NB4 (cell line): ENCODE measurements around the gene CCDC57.
A peak's percentile ranks its signal among the peaks of the same experiment; 100 is the strongest.

ENCODE experiments used
- DNase-seq: peaks from one replicate; pipeline ENCODE4 v3.0.0; 2010; ENCODE audit warnings: low read depth
- H3K4me3 ChIP-seq: one replicate; pipeline ENCODE4 v1.5.1; 2011; ENCODE audit warnings: mild to moderate bottlenecking, low read depth, low read length, moderate library complexity
- MYC ChIP-seq: IDR thresholded peaks from 2 replicates; pipeline ENCODE4 v1.6.1; 2011; ENCODE audit warnings: low read depth, low read length
- POLR2A ChIP-seq: IDR thresholded peaks from 2 replicates; pipeline ENCODE4 v1.6.1; 2011; ENCODE audit warnings: mild to moderate bottlenecking; ENCODE audit not compliant: insufficient read length; ENCODE audit errors: extremely low read depth
- TF ChIP-seq, protein P1 (sequence below): IDR thresholded peaks from one replicate; pipeline ENCODE4 v1.5.1; 2012; ENCODE audit warnings: low read depth, low read length
- TF ChIP-seq, protein P2 (sequence below): IDR thresholded peaks from 2 replicates; pipeline ENCODE4 v1.6.1; 2011; ENCODE audit warnings: low read depth, low read length

Gene CCDC57

GRCh38 chr17:82106688-82107305 lies 105.8 kb downstream of the CCDC57 start:
- TF ChIP-seq MYC: no peak
- TF ChIP-seq, protein P1, sequence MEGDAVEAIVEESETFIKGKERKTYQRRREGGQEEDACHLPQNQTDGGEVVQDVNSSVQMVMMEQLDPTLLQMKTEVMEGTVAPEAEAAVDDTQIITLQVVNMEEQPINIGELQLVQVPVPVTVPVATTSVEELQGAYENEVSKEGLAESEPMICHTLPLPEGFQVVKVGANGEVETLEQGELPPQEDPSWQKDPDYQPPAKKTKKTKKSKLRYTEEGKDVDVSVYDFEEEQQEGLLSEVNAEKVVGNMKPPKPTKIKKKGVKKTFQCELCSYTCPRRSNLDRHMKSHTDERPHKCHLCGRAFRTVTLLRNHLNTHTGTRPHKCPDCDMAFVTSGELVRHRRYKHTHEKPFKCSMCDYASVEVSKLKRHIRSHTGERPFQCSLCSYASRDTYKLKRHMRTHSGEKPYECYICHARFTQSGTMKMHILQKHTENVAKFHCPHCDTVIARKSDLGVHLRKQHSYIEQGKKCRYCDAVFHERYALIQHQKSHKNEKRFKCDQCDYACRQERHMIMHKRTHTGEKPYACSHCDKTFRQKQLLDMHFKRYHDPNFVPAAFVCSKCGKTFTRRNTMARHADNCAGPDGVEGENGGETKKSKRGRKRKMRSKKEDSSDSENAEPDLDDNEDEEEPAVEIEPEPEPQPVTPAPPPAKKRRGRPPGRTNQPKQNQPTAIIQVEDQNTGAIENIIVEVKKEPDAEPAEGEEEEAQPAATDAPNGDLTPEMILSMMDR: no peak
- no peak for DNase-seq
- peak overlapping the region; percentile 59 for H3K4me3 ChIP-seq

DNA sequence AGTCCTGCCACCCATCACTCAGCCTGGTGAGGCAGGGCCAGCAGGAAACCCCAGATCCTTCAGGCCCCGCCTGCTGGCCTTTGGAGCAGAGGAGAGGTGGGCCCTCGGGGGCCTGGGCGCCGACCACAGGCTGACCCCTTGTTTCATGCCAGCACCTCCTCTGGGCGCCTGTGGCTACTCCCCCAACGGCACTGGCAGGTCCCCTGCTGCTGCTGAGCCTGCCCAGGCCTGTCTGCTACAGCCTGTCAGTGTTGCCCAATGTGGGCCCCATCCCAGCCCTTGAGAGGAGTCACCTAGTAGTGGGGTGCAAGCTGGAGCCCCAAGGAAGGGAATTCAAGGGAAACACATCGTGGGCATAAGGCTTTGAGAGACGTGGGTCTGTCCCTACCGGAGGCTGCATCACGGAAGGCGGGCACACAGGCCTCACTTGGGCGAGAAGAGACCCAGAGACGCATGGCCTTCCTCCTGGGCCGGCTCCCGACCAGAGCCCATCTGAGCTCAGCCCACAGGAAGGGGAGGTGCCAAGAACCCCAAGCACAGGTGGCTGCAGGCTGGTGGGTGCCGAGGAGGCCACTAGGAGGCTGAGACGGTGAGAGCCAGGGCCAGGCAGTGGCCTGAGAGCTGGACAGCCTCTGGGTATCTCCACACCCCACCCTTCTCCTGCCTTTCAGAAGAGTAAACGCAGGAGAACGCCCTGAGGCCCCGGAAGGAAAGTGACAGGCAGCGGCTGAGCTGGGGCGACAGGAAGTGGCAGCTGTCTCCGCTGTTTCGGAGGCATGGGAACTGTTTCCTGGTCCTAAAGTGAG lies 106.6 kb downstream of the CCDC57 start:
- TF ChIP-seq MYC: peak; percentile 44; the same call in 1 of the 2 replicates
- TF ChIP-seq, protein P1: peak; percentile 25
- TF ChIP-seq POLR2A: peak; percentile 76
- TF ChIP-seq, protein P2, sequence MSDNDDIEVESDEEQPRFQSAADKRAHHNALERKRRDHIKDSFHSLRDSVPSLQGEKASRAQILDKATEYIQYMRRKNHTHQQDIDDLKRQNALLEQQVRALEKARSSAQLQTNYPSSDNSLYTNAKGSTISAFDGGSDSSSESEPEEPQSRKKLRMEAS: peak; percentile 47
- DNase-seq: peak; percentile 93
- H3K4me3 ChIP-seq: peak overlapping the region; percentile 59

DNA sequence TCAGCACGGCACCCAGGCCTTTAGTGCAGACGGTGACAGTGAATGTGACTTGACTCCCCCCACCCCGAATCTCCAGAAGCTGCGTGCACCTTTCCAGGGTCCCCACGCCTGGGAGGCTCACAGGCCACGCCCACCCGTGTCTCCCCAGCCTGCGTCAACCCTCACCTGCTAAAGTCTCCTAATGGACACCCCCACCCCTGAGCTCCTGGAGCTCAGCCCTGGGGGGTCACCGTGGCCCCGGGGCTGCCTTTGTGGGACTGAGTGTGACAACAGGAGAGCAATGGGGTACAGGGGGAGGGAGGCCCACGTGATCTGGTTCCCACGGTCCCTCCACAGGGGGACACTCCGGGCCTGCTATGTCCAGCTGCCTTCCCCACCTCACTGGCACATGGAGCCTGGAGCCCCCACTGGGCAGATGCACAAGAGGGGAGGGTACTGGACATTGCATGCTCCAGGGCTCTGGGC lies 107.2 kb downstream of the CCDC57 start:
- H3K4me3 ChIP-seq: peak overlapping the region; percentile 59
- DNase-seq: no peak
- TF ChIP-seq, protein P1: no peak
- TF ChIP-seq MYC: no peak
- TF ChIP-seq POLR2A: no peak
- TF ChIP-seq, protein P2: no peak; the same call in 1 of the 2 replicates

DNA sequence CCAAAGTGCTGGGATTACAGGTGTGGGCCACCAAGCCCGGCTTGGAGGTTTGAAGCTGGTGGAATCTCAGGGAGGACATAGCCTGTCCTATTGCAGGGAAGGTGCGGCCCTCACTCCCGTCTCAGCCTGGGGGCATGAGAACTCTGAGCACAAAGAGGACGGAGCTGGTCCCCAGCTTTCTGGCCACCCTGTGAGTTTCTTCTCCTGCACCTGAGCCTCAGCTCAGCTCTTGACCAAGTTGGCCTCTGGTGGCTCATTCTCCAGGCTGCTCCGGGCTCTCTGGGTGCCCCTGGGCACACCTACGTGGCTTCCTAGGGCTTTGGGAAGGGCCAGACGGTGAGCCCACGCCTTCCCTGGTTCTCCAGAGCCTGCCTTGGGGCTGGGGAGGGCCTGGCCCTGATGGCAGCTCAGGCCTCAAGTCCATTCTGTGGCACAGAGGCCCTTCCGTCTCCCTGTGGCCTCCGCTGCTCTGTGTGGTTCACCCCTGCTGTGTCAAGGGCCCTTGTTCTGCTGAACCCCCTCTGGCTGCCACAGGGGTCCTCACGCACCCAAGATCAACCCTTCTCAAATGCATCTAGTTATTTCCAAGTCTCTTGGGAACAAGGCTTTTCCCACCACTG lies 107.7 kb downstream of the CCDC57 start:
- TF ChIP-seq POLR2A (no peak), MYC (no peak)
- TF ChIP-seq, protein P2: no peak
- TF ChIP-seq, protein P1: no peak
- DNase-seq: peak; percentile 46
- H3K4me3 ChIP-seq: peak overlapping the region; percentile 59

DNA sequence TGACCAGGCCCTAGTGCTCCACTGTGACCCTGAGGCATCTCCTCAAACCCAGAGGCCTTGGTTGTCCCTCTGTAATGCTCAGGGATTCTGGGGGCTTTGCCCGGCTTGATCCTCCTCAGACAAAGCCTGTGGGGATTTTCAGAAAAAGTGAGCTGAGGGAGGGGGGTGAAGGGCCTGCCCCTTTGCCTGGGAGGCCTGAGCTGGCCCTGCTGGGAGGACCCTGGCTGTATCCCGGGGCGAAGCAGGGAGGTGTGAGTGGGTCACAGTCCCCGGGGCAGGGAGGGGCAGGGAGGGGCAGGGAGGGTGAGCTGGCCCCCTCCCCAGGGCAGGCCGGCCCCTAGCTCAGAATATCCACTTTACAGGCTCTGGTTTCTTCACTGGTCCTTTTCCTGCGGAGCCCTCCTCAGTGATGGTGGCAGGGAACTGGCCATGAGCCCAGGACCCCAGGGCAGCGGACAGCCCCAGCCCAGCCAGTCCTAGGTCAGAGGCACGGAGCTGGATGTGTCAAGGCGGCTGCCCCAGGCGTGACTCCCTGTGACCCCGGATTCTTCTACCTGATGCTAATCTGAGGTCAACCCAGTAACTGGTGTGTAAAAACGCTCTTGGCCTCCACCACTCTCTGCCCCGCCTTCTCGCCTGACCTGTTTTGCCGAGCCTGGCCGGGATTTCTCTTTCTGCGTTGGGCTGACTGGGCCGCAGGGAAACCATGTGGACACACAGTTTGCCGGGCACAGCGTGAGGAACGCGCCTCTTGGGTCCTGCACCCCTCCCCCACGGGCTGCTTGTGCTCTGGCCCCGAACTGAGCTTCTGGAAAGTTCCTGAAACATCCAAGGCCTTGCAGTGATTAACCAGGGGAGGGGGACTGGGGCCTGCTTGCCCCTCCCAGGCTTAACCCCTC lies 108.8 kb downstream of the CCDC57 start:
- DNase-seq: peak; percentile 11
- TF ChIP-seq MYC (no peak), POLR2A (no peak)
- TF ChIP-seq, protein P2: no peak
- TF ChIP-seq, protein P1: no peak
- no peak overlapping the region for H3K4me3 ChIP-seq
